ENCODE measurements around the gene PTGER2. TPM values are rescaled to one million over a fixed set of nuclear protein-coding genes. Genes with fewer than 3 reads are reported as not detected.

The PTGER2 gene
- total and polyA plus RNA-seq, 2 of the 13 experiments (the other 11 are each of a cell fraction or from before 2014, with no cell fraction given) = not detected

GRCh38 chr14:52314595-52315354, 663 bp downstream of the PTGER2 start (continued):
- TF ChIP-seq SMAD3 (CRISPR knock-in tag; IDR thresholded peaks at IDR 0.05) (no peak), YEATS4 (CRISPR knock-in tag; IDR thresholded peaks at IDR 0.05; ENCODE audit: borderline replicate concordance) (no peak), HOXA7 (CRISPR knock-in tag; IDR thresholded peaks at IDR 0.05) (no peak), TCF7 (IDR thresholded peaks at IDR 0.05; ENCODE audit: low read depth) (no peak), BRCA1 (CRISPR knock-in tag; IDR thresholded peaks at IDR 0.05) (no peak), KMT2B (CRISPR knock-in tag; IDR thresholded peaks at IDR 0.05) (no peak)

GRCh38 chr14:52315355-52315718, 1.2 kb downstream of the PTGER2 start:
- DNase-seq (ENCODE audit: low spot score) (no peak), FAIRE-seq (no peak), ATAC-seq (no peak)
- Histone ChIP-seq H3K4me1 (ENCODE audit: insufficient read depth, low read length) (no peaks in the 10 kb centered on the region), H3K9me3 (ENCODE audit: low read length) (no peaks in the 10 kb centered on the region), H3K9ac (ENCODE audit: insufficient read depth, low read depth, low read length) (no peak overlapping the region), H3K4me2 (ENCODE audit: low read depth, low read length) (no peak overlapping the region), H3K79me2 (ENCODE audit: insufficient read depth, low read length) (no peaks in the 10 kb centered on the region), H3K36me3 (replicated peaks in 1 of 2; ENCODE audit: control insufficient read depth in 1 of 2, insufficient read depth in 2 of 2, low read length in 2 of 2) (no peaks in the 10 kb centered on the region), H3K4me3 (replicated peaks in 1 of 3; ENCODE audit: insufficient read depth in 1 of 3, low read depth in 2 of 3, low read length in 3 of 3) (no peak overlapping the region), H2AFZ (ENCODE audit: low read length) (no peak overlapping the region), H3K27me3 (ENCODE audit: control insufficient read depth in 1 of 2, insufficient read depth in 2 of 2, low read length in 2 of 2) (no peaks in the 10 kb centered on the region; a peak in 1 of 5 replicates), H3K27ac (ENCODE audit: extremely low read length, insufficient read depth, low read length) (no peak overlapping the region), H4K20me1 (ENCODE audit: insufficient read depth, low read length) (no peaks in the 10 kb centered on the region)
- CTCF ChIA-PET (ENCODE audit: low intra/inter-chr PET ratio, low total read pairs) = no interaction called here
- intact Hi-C loops (cut with micrococcal nuclease; ENCODE audit: unreplicated experiment) = no loop called here
- no TSS peak for BruUV-seq (replicated peaks)
- in situ Hi-C loops (cut with HindIII; ENCODE audit: extremely low pct_ligation_motif_present, low pct_unique_long_range_greater_than_20kb) = no loop called here
- POLR2A ChIA-PET = no interaction called here
- 62% methylated on average over 11 of the region's 11 CpGs for WGBS (ENCODE audit: low lambda C conversion rate)
- TF ChIP-seq ADNP (CRISPR knock-in tag; IDR thresholded peaks at IDR 0.05) (no peak), CBX1 (IDR thresholded peaks at IDR 0.05; ENCODE audit: low read depth) (no peak), NPAS2 (CRISPR knock-in tag; IDR thresholded peaks at IDR 0.05; ENCODE audit: borderline replicate concordance) (no peak), ZBTB40 (IDR thresholded peaks at IDR 0.05) (no peak), ZBTB40 (CRISPR knock-in tag; IDR thresholded peaks at IDR 0.05) (no peak), TFE3 (CRISPR knock-in tag; IDR thresholded peaks at IDR 0.05) (no peak)
